ENCODE data around the gene FBXO44.

Gene FBXO44

GRCh38 chr1:11647333-11647732 lies 7.3 kb upstream of the FBXO44 start:
- 80 to 89% methylated on average over 7 of the region's 7 CpGs for WGBS, 2 experiments
- Histone ChIP-seq H3K9me3 (ENCODE audit: control insufficient read depth, low read length) (no peaks in the 10 kb centered on the region), H3K4me1 (ENCODE audit: control insufficient read depth, insufficient read depth, low read length) (peaks cover 15% of the 10 kb centered on the region), H3K27ac (ENCODE audit: insufficient read depth, low read depth, low read length, poor library complexity, severe bottlenecking) (no peak overlapping the region), H3K36me3 (ENCODE audit: control insufficient read depth, insufficient read depth, low read length) (no peaks in the 10 kb centered on the region), H3K4me3 (ENCODE audit: insufficient read depth, low read depth, low read length) (no peak overlapping the region), H3K27me3 (ENCODE audit: control insufficient read depth, insufficient read depth, low read length, poor library complexity, severe bottlenecking) (peaks cover 46% of the 10 kb centered on the region)

- Histone ChIP-seq H3K4me1 (ENCODE audit: control insufficient read depth, insufficient read depth, low read length) (peaks cover 15% of the 10 kb centered on the region), H3K27ac (ENCODE audit: insufficient read depth, low read depth, low read length, poor library complexity, severe bottlenecking) (no peak overlapping the region), H3K27me3 (ENCODE audit: control insufficient read depth, insufficient read depth, low read length, poor library complexity, severe bottlenecking) (peaks cover 53% of the 10 kb centered on the region), H3K36me3 (ENCODE audit: control insufficient read depth, insufficient read depth, low read length) (no peaks in the 10 kb centered on the region), H3K4me3 (ENCODE audit: insufficient read depth, low read depth, low read length) (no peak overlapping the region), H3K9me3 (ENCODE audit: control insufficient read depth, low read length) (no peaks in the 10 kb centered on the region)
- WGBS, 2 experiments, result 93 to 96% methylated on average over 6 of the region's 6 CpGs
Measured at GRCh38 chr1:11648039-11648438, 6.6 kb upstream of the FBXO44 start.

GRCh38 chr1:11648732-11649158 lies 5.9 kb upstream of the FBXO44 start:
- peaks cover 15% of the 10 kb centered on the region for H3K4me1 ChIP-seq (ENCODE audit: control insufficient read depth, insufficient read depth, low read length)
- peaks cover 60% of the 10 kb centered on the region for H3K27me3 ChIP-seq (ENCODE audit: control insufficient read depth, insufficient read depth, low read length, poor library complexity, severe bottlenecking)
- 16% methylated on average over 30 of the region's 30 CpGs for WGBS, 2 experiments
- no peak overlapping the region for H3K27ac ChIP-seq (ENCODE audit: insufficient read depth, low read depth, low read length, poor library complexity, severe bottlenecking)
- no peaks in the 10 kb centered on the region for H3K36me3 ChIP-seq (ENCODE audit: control insufficient read depth, insufficient read depth, low read length)
- no peaks in the 10 kb centered on the region for H3K9me3 ChIP-seq (ENCODE audit: control insufficient read depth, low read length)
- H3K4me3 ChIP-seq (ENCODE audit: insufficient read depth, low read depth, low read length), result no peak overlapping the region

- no peak overlapping the region for H3K4me3 ChIP-seq (ENCODE audit: insufficient read depth, low read depth, low read length)
- 39% methylated on average over 8 of the region's 9 CpGs for WGBS, 2 experiments
- no peaks in the 10 kb centered on the region for H3K36me3 ChIP-seq (ENCODE audit: control insufficient read depth, insufficient read depth, low read length)
- H3K9me3 ChIP-seq (ENCODE audit: control insufficient read depth, low read length), result no peaks in the 10 kb centered on the region
- peaks cover 15% of the 10 kb centered on the region for H3K4me1 ChIP-seq (ENCODE audit: control insufficient read depth, insufficient read depth, low read length)
- H3K27ac ChIP-seq (ENCODE audit: insufficient read depth, low read depth, low read length, poor library complexity, severe bottlenecking), result no peak overlapping the region
- H3K27me3 ChIP-seq (ENCODE audit: control insufficient read depth, insufficient read depth, low read length, poor library complexity, severe bottlenecking), result peaks cover 65% of the 10 kb centered on the region
Measured at GRCh38 chr1:11649237-11649623, 5.4 kb upstream of the FBXO44 start.

- WGBS, 2 experiments, result 45 to 54% methylated on average over 21 of the region's 21 CpGs
- peaks cover 15% of the 10 kb centered on the region for H3K4me1 ChIP-seq (ENCODE audit: control insufficient read depth, insufficient read depth, low read length)
- no peak overlapping the region for H3K27ac ChIP-seq (ENCODE audit: insufficient read depth, low read depth, low read length, poor library complexity, severe bottlenecking)
- H3K9me3 ChIP-seq (ENCODE audit: control insufficient read depth, low read length), result no peaks in the 10 kb centered on the region
- H3K36me3 ChIP-seq (ENCODE audit: control insufficient read depth, insufficient read depth, low read length), result no peaks in the 10 kb centered on the region
- peaks cover 69% of the 10 kb centered on the region for H3K27me3 ChIP-seq (ENCODE audit: control insufficient read depth, insufficient read depth, low read length, poor library complexity, severe bottlenecking)
- peak overlapping the region; percentile 10 for H3K4me3 ChIP-seq (ENCODE audit: insufficient read depth, low read depth, low read length)
Measured at GRCh38 chr1:11649624-11650330, 4.9 kb upstream of the FBXO44 start.

GRCh38 chr1:11650331-11650991 lies 4.2 kb upstream of the FBXO44 start:
- H3K27me3 ChIP-seq (ENCODE audit: control insufficient read depth, insufficient read depth, low read length, poor library complexity, severe bottlenecking), result peaks cover 71% of the 10 kb centered on the region
- no peaks in the 10 kb centered on the region for H3K9me3 ChIP-seq (ENCODE audit: control insufficient read depth, low read length)
- 6 to 8% methylated on average over 47 of the region's 47 CpGs for WGBS, 2 experiments
- peaks cover 17% of the 10 kb centered on the region for H3K4me1 ChIP-seq (ENCODE audit: control insufficient read depth, insufficient read depth, low read length)
- H3K36me3 ChIP-seq (ENCODE audit: control insufficient read depth, insufficient read depth, low read length), result no peaks in the 10 kb centered on the region
- peak overlapping the region; percentile 10 for H3K4me3 ChIP-seq (ENCODE audit: insufficient read depth, low read depth, low read length)
- no peak overlapping the region for H3K27ac ChIP-seq (ENCODE audit: insufficient read depth, low read depth, low read length, poor library complexity, severe bottlenecking)

GRCh38 chr1:11651017-11651416 lies 3.7 kb upstream of the FBXO44 start:
- Histone ChIP-seq H3K27me3 (ENCODE audit: control insufficient read depth, insufficient read depth, low read length, poor library complexity, severe bottlenecking) (peaks cover 77% of the 10 kb centered on the region), H3K4me3 (ENCODE audit: insufficient read depth, low read depth, low read length) (no peak overlapping the region), H3K27ac (ENCODE audit: insufficient read depth, low read depth, low read length, poor library complexity, severe bottlenecking) (no peak overlapping the region), H3K9me3 (ENCODE audit: control insufficient read depth, low read length) (no peaks in the 10 kb centered on the region), H3K4me1 (ENCODE audit: control insufficient read depth, insufficient read depth, low read length) (peaks cover 21% of the 10 kb centered on the region), H3K36me3 (ENCODE audit: control insufficient read depth, insufficient read depth, low read length) (no peaks in the 10 kb centered on the region)
- 85 to 87% methylated on average over 3 to 4 of the region's 4 CpGs for WGBS, 2 experiments

GRCh38 chr1:11652203-11652780 lies 2.4 kb upstream of the FBXO44 start:
- 93 to 95% methylated on average over 11 of the region's 11 CpGs for WGBS, 2 experiments
- H3K36me3 ChIP-seq (ENCODE audit: control insufficient read depth, insufficient read depth, low read length), result no peaks in the 10 kb centered on the region
- H3K27ac ChIP-seq (ENCODE audit: insufficient read depth, low read depth, low read length, poor library complexity, severe bottlenecking), result no peak overlapping the region
- H3K4me1 ChIP-seq (ENCODE audit: control insufficient read depth, insufficient read depth, low read length), result peaks cover 21% of the 10 kb centered on the region
- no peaks in the 10 kb centered on the region for H3K9me3 ChIP-seq (ENCODE audit: control insufficient read depth, low read length)
- H3K4me3 ChIP-seq (ENCODE audit: insufficient read depth, low read depth, low read length), result no peak overlapping the region
- H3K27me3 ChIP-seq (ENCODE audit: control insufficient read depth, insufficient read depth, low read length, poor library complexity, severe bottlenecking), result peaks cover 77% of the 10 kb centered on the region

- 61% methylated on average over 17 of the region's 17 CpGs for WGBS, 2 experiments
- Histone ChIP-seq H3K9me3 (ENCODE audit: control insufficient read depth, low read length) (no peaks in the 10 kb centered on the region), H3K4me1 (ENCODE audit: control insufficient read depth, insufficient read depth, low read length) (peaks cover 15% of the 10 kb centered on the region), H3K27me3 (ENCODE audit: control insufficient read depth, insufficient read depth, low read length, poor library complexity, severe bottlenecking) (peaks cover 71% of the 10 kb centered on the region), H3K36me3 (ENCODE audit: control insufficient read depth, insufficient read depth, low read length) (no peaks in the 10 kb centered on the region), H3K4me3 (ENCODE audit: insufficient read depth, low read depth, low read length) (no peak overlapping the region), H3K27ac (ENCODE audit: insufficient read depth, low read depth, low read length, poor library complexity, severe bottlenecking) (no peak overlapping the region)
Measured at GRCh38 chr1:11653101-11653860, 1.4 kb upstream of the FBXO44 start.

GRCh38 chr1:11653861-11654136 lies 878 bp upstream of the FBXO44 start:
- no peaks in the 10 kb centered on the region for H3K36me3 ChIP-seq (ENCODE audit: control insufficient read depth, insufficient read depth, low read length)
- peaks cover 13% of the 10 kb centered on the region for H3K4me1 ChIP-seq (ENCODE audit: control insufficient read depth, insufficient read depth, low read length)
- H3K4me3 ChIP-seq (ENCODE audit: insufficient read depth, low read depth, low read length), result peak overlapping the region; percentile 57
- H3K9me3 ChIP-seq (ENCODE audit: control insufficient read depth, low read length), result no peaks in the 10 kb centered on the region
- no peak overlapping the region for H3K27ac ChIP-seq (ENCODE audit: insufficient read depth, low read depth, low read length, poor library complexity, severe bottlenecking)
- 30 to 45% methylated on average over 7 of the region's 7 CpGs for WGBS, 2 experiments
- peaks cover 66% of the 10 kb centered on the region for H3K27me3 ChIP-seq (ENCODE audit: control insufficient read depth, insufficient read depth, low read length, poor library complexity, severe bottlenecking)
